KG1 (cell line): Measurements from ENCODE around the gene IQSEC2.

Source experiments
- DNase-seq: peaks from one replicate; lab custom pipeline; 2025; lab: John Stamatoyannopoulos, UW

IQSEC2 gene

DNA sequence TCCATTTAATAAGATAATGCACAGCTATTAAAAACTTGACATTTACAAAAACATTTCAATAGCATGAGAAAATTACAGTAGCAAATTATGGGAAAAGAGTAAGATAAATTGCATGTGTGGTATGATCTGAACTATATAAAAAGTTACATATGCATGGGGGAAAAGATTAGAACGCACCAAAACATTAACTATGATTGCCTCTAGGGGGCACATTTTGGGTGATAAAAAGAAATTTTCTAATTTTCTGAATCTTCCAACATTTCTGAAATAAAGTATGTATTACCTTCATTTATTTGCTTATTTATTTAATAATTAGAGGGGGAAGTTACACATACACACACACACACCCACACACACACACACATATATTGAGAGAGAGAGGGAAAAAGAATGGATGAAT is 36.8 kb downstream of the IQSEC2 start:
- no peak for DNase-seq

DNA sequence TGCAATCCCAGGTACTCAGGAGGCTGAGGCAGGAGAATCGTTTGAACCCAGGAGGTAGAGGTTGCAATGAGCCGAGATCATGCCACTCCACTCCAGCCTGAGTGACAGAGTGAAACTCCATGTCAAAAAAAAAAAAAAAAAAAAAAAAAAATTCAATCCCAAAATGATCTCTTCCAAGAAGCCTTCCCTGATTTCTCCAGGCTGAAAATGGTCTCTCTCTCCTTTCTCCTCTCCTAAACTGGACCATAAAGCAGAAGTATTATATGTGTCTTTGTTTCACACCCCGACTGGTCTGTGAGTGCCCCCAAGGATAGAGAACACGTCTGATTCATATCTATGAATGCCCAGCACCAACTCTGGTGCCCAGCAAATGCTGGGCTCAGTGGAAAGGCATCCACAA is 39.1 kb downstream of the IQSEC2 start:
- no peak for DNase-seq

- DNase-seq: no peak
Observed at GRCh38 chrX:53241558-53241957, 39.8 kb downstream of the IQSEC2 start.

GRCh38 chrX:53239474-53239873 is 41.9 kb downstream of the IQSEC2 start:
- DNase-seq: no peak

- DNase-seq: no peak
Observed at GRCh38 chrX:53237056-53237455, 44.3 kb downstream of the IQSEC2 start.

DNA sequence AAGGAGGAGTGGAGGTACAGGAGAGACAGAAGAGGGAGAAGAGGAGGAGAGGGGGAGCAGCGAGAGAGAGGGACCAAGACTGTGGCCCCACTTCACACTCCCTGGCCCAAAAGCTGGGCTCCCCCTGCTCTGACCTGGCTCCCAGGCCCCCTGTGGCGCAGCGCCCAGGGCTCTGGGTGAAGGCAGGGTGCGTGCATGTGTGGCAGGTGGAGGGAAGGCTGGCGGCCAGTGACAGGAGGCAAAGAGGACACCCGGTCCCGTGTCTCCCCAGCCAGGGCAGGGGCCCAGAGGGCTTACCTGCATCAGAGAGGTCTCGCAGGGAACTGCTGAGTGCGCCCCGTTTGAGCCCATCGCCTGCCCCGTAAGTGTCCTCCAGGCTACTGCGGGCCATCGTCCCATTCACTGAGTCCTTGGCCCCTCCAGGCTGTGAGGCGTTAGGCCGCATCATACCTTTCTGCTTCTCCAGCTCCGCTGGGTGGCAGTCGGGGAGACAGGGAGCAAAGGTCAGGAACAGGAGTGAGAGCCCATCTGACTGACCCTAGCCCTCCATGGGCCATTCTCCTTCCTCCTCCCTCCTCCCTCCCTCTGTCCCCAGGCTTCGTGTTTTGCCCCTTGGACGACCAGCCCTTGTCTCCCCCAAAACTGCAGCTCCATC is 45.2 kb downstream of the IQSEC2 start:
- DNase-seq: no peak

- DNase-seq: no peak
Observed at GRCh38 chrX:53235566-53235965, 45.8 kb downstream of the IQSEC2 start.

DNA sequence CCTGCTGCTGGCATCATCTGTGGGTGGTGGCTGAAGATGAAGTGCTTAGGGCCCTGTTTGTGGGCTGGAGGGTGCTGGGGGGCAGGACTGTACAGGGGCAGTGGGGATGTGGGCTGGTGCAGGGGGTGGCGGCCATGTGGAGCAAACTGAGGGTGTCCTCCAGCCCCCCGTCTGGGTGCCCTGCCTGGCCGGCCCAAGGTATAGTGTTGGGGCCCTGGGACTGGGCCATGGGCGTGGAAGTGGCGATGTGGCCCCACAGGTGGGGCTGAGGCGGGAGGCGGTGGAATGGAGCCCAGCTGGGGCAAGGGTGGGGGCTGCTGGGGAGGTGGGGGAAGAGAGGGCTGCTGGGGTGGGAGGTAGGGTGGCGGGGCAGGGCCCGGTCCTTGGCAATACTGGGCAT is 46.9 kb downstream of the IQSEC2 start:
- no peak for DNase-seq

- DNase-seq: no peak
Observed at GRCh38 chrX:53233536-53233935, 47.8 kb downstream of the IQSEC2 start.

- no peak for DNase-seq
Observed at GRCh38 chrX:53230116-53230515, 51.3 kb downstream of the IQSEC2 start.

- DNase-seq: no peak
Observed at GRCh38 chrX:53227224-53227765, 54.1 kb downstream of the IQSEC2 start.

GRCh38 chrX:53224860-53225797 is 56.3 kb downstream of the IQSEC2 start, which contains the start of gene KDM5C:
KDM5C (minus strand) TSS chrX:53225207; CDS start chrX:53224889, 318 bp downstream.
- peak; percentile 85 for DNase-seq

- no peak for DNase-seq
Observed at GRCh38 chrX:53223955-53224859, 57.2 kb downstream of the IQSEC2 start.

DNA sequence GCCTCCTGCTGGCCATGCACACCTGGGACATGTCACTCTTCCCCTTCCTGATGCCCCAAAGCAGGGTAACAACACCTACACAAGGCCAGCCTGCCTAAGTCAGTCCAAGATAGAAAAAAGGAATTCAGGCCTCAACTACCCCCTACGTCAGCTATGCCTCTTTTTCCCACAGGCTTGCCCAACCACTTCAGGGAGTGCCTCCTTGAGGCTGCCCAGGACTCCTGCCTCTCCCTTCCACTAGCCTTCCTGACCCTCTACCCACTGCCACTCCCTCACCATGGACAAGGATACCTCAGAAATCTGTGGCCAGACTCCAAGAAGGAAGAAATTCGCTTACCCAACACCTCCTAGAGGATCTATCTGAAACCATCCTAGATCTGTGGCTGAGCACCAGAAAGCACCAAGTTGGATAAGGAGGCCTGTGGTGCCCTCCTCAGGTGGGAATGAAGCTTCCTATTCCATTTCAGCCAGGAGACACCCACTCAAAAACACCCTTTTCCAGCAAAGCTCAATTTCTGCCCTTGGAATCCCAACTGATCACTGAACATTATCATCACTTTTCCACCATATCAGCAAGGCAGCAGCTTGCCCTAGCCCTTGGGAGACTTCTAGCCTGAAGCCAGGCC is 58.2 kb downstream of the IQSEC2 start:
- no peak for DNase-seq
